Stimulated activated CD4-positive, alpha-beta T cell treated with anti-CD3 and anti-CD28 coated beads, Interleukin-15, amount 100 ng/mL, for 48 hours (primary cell): ENCODE results near the gene CCDC134.
"Not testable (repeated sequence)": the region's sequence is repeated elsewhere in the genome, so short reads cannot be mapped to it uniquely, and the experiment has no call there.

Experiments used
- DNase-seq, 2 donors: peaks; one replicate each; pipeline ENCODE4 v3.0.0-alpha.2; 2020; ENCODE audit warnings: low read depth in 2 of 2

Gene CCDC134

DNA sequence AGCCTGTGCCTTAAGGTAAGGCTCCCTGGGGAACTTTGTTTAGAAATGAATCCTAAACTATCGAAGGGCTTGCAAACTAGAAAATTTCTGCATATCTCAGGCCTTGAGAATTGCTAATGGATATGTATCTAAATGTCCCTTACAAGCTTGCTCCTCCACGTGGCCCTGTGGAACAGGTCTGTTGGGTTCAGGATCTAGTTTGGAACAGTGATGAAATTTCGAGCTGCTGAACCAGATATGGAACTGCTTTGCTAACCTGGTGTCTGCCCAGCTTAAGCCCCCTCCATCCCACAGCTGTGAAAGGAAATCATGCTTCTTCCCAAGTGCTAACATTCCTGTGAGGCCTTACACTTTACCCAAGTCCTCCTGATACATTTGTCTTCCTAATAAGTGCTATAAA, 44.0 kb downstream of the CCDC134 start:
- no peak for DNase-seq

DNA sequence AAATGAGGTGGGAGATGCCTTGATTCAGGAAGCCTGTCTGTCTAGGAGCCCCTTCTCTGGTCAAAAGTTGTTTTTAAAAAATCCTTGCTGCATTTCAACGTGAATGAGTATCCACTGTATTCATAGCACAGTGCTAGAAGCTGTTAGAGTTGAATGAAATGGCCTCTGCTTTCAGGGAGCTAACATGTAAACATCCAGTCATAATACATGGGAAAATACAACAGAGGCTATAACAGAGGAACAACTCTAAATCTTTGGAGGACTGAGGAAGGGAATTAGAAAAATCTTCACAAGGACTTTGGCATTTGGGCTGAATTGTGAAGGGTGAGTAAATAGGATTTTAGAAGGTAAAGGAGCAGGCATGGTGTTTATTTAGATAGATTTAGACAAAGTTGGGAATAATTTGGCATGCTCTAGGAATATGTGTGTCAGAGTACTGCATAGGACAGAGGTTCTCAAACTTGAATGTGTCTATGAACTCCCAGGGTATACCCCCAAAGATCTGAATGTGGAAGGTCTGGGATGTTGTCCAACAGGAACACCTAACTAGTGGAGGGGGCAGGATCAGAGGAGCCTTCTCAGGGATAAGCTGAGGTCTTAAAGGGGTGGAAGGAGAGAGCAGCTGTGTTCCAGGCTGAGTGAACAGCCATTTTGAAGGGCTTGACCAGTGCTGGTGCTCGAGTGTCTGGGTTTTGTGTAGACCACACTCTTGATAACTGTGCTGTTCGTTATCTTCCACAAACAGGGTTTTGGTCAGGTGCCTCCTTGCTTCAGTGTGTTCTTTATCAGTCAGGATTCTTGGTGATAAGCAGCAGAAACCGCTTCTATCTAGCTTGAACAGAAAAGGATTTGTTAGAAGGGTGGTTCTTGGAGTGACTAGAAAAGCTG, 45.1 kb downstream of the CCDC134 start:
- no peak for DNase-seq

DNA sequence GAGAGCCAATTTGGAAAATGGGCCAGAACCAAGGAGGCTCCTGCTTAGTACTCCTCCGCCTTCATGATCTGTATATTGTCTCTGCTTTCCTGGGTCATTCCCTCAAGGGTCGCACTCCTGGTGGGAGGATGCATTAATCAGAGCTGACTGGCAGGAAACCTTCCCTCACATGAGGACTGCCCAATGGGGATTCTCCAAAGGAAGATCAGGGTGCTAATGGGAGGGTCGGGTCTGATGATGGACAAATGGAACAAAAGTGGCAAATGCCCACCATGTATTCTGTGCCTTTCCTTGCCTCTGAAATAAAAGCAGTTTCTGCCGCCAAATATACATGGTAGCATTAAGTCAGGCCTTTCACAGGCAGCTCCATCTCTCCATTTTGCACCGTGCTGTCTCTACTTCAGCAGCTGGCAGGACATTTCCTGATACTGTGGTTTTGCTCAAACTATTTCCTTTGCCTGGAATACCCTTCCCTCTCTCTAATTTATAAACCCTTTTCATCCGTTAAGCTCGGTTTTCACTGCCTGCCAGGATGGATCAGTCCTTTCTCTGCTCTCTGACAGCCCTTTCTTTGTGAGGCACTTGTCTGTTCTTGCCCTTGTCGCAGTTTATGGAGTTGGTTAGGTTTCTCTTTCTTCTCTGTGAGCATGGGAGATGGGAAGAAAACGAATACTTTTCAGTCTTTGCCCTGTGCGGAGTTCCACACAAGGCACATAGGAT, 45.9 kb downstream of the CCDC134 start:
- no peak for DNase-seq

DNA sequence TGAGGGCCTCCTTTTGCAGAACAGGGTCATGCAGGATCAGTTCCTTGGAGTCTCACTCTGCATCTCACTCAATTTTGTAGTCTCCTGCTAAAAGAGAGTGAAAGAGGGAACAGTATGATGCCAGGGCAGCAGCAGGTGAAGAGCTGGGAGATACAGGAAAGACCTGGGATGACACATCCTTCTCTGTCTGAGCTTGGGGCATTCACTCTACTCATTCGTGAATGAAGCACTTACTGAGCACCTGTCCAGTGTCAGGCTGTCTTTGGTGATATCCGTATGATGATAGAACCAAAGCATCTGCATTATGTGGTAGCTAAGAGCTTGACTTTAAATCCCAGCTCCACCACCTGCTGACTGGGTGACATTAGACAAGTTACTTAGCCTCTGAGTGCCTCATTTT, 46.8 kb downstream of the CCDC134 start:
- DNase-seq = no peak

DNA sequence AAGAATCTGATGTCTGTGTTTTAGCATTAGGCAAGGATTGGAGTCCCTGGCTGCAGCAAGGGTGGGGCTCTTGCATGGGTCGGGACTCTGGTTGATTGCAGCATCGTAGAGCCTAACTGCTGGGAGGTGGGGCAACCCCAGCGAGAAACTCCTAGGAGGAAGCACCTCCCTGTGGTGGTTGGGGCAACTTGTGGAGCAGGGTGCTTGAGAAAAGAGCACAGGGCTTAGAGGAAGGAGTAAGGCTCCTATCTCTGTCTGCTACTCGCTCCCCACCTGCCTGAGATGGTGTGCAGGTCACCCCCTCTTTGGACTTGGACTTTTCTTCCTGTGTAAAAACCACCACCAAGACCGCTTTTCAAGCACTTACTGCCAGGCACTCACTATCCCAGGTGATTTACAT, 48.0 kb downstream of the CCDC134 start:
- no peak for DNase-seq

DNA sequence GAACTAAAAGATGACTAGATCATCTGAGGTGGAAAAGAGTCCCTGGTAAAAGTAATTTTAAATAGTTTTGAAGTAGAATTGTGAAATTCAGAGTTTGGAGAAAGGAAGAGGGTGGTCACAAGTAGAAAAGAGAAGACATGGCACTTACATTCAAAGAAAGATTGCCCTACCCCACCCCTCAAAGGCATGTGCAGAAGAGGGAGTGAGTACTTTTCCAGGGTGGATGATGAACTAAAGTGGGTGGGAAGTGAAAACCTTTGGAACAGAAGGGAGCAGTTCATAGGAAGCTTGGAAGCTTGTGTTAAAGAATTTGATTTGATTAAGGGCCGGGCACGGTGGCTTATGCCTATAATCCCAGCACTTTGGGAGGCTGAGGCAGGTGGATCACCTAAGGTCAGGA, 56.0 kb downstream of the CCDC134 start:
- DNase-seq = no peak

DNA sequence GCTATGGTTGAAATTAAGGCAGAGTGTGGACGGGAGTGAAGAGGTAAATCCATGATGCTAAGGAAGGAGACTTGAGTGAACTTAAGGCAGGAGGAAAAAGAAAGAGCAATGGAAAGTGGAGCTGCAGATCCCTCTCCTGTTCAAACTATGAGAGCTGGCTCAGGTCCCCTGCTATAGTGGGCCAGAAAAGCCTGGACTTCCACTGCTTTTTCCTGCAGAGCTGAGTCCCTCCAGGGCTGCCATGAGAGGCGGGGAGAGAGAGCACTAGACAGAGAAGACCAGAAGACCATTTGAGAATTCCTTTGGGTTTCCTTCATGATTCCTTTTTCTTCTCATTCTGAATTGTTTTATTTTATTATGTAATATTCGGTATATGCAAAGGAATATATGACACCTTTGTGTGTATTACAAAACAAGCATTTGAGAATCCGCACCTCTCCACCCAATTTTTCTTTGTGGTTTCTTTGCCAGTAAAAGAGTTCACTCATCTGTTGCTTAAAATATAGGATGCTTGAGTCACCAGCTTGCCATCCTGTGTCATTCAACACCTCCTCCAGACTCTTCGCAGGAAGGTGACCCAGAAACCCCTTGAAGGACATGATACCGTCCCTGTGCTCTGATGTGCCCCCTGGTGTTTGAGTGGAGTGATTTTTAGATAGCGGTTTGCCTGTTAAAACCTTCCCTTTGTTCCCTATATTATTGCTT, 56.8 kb downstream of the CCDC134 start:
- DNase-seq = peak; percentile 76 to 80

DNA sequence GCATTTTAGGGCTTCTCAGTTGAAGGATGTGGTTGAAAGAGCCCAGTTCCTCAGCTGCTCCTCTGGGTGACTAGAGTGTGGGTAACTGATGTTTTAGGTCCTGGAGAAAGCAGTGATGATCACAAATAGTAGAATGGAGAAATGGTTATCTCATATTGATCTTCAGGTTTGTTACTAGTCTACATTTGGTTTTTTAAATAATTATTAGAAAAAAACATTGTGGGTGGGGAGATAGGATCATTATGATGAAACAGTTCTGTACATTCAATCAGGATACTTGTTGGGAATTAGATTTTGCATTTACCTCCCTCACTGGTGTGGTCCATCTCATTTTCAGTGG, 57.4 kb downstream of the CCDC134 start:
- no peak for DNase-seq

DNA sequence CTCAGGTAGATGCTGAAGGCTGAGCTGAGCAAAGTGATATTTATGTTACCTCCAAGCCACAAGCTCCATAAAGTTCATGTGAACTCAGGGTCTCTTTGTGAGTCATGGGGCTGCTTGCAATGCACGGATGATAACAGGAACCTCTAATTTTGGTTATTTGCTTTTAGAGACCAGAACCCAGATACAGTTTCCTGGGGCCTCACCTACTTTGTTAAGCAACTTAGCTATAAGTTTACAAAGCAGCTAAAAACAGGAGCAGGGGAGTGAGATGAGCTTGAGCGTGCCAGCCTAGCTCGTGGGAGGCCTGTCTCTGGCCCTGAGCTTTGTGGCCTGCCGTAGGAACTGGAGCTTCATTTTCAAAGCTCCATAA, 61.7 kb downstream of the CCDC134 start:
- DNase-seq = peak in 1 of 2 donors; percentile 24

DNA sequence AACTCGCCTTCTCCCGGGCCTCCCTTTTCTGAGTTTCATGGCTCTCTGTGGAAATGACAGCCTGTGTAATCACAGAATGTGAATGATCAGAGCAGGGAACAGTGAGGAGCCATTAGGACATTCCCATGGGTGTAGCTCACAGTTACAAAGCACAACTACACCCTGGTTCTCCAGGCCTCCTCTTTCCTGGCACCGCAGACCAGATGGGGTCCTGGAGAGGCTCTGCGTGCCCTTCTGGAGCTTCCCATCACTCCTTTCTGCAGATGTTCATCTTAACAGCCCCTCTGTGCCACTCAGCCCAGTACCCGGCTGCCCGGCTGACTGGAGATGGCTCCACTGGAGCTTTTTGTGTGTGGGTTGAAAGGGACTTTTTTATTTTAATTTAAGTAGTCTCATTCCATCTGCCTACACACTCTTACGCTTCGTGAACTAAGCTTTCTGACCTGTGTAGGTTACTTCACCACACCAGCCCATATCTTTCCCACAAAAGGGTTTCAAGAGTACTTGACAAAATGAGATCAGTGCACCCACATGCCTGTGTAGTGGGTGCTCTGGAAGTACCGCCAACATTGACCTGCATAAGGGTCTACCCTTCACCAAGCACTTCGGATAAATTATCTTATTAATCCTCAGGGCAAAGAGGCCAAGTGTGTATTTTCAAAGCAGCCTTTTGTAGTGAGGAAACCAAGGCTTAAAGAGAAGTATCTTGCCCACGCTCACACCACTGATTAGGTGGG, 62.2 kb downstream of the CCDC134 start:
- DNase-seq = peak; percentile 53 to 57

DNA sequence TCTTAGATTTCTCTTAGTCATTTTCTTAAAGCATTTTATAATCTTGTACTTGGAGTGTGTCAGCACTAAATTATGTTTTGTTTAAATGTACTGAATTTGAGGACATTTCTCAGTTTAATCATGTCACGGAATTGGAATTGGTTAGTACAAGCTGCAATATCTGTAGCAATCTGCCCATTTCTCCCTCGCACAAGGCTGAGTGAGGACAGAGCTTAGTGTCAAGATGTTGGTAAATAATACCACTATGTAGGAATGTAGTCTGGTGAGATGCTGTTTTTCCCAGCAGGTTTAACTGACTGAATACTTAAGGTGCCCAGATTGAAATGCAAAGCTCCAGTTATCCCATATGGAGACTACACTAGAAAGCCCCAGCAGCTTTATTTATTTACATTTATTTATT, 63.0 kb downstream of the CCDC134 start:
- DNase-seq = no peak

DNA sequence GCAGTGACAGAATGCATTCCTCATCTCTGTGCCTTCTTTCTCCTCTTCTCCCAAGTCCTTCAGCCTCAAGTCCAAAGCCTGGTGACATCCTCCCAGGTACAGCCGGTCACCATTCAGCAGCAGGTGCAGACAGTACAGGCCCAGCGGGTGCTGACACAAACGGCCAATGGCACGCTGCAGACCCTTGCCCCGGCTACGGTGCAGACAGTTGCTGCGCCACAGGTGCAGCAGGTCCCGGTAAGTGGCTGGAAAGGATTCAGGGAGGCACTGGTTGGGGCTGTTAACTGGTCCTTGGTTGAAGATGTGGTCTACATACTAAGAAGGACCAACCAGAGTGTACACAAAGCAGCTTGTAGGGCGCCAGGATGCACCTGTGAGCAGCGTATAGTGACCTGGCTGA, 68.1 kb downstream of the CCDC134 start:
- no peak for DNase-seq

DNA sequence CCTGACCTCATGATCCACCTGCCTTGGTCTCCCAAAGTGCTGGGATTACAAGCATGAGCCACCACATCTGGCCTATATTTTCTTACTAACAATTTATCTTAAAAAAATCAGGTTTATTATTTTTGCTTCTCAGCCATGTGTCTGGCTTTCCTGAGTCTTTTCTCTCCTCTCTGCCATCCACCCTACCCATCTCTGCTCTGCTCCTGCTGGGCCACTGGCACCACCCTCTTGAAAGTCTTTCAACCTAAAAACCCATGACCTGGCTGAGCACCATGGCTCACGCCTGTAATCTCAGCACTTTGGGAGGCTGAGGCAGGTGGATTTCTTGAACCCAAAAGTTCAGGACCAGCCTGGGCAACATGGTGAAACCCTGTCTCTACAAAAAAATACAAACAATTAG, 69.6 kb downstream of the CCDC134 start:
- DNase-seq = not testable (repeated sequence)

DNA sequence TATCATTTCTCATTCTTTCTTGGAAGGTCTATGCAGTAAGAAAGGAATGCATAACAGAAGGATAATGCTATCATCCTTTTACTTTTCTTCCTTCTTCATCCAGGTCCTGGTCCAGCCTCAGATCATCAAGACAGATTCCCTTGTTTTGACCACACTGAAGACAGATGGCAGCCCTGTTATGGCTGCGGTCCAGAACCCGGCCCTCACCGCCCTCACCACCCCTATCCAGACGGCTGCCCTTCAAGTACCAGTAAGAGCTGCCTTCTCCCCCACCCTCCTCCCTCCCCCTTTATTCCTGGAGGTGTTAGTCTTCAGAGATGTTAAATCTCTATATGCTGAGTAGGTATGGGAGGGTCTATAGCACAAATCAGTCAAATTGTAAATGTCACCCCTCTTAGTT, 70.3 kb downstream of the CCDC134 start:
- DNase-seq = no peak

DNA sequence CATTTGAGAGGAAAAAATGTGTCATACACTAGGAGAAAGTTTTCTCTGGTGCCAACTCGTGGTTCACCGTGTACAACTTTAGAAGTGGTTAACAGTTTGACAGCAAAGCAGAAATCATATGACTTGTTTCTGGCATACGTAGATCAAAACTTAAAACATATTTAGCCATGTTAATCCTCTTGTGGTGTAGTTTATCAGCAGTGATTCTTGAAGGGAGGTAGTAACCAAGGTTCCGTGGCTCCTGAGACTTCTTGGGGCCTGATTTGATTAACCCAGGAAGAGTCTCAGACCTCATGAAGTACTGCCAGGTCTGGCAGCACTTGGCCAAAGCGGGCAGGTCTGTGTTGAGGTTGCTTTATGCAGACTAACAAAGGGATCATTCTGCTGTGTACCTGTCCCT, 72.9 kb downstream of the CCDC134 start:
- no peak for DNase-seq

DNA sequence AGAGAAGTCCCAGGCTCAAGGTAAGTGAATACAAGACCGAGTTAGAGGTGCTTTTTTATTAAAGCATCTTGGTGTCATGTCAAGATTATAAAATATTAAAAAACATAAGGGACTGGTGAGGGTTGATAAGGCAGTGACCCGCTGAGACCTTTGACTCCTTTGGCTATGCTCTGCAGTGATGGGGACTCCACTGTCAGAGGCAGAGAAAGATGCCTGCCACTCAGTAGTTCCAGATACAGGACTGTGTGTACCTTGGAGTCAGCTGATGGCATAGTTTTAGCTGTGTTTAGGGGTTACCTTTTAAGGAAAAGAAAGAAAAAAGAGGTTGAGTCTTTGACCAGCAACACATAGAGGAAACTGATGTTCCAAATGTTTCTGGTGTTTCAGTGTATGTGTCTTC, 73.6 kb downstream of the CCDC134 start:
- no peak for DNase-seq

DNA sequence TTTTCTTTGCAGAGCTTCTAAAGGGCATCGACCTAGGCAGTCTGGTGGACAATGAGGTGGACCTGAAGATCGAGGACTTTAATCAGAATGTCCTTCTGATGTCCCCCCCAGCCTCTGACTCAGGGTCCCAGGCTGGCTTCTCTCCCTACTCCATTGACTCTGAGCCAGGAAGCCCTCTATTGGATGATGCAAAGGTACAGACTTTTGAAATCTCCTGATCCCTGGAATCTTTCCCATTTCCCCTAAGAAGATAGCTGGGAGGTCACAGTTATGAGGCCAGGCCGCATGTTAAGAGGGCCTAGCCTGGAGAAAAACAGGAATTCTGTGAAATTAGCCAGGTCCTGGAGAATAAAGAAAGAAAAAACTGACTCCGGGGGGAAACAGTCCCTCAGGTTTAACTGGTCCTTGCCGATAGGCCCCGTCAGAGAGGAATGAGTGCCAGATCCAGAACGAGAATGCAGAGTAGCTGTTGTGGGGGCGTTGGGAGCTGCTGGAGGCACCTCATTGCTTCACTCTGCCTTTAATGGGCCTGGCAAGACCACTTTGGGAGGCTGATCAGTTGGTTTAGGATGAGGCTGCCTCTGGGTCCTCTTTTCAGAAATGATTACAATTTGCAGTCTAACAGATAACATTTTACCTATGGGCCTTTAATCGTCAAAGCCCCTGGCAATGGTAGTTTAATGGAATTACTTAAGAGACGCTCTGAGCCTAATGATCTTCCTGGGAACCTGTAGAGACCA, 75.2 kb downstream of the CCDC134 start:
- DNase-seq = no peak
